ENCODE measurements around the gene LRP1B. TPM values are rescaled to one million over a fixed set of nuclear protein-coding genes. Genes with fewer than 3 reads are reported as not detected.

Gene LRP1B
- total RNA-seq, 1 experiment from 2014 or later, result 0.11 TPM

- DNase-seq (ENCODE audit: low read depth), result no peak
These were observed 610.9 kb downstream of the LRP1B start for GRCh38 chr2:141519906-141520305.

GRCh38 chr2:141517852-141518421, 612.9 kb downstream of the LRP1B start:
- no peak for DNase-seq (ENCODE audit: low read depth)

GRCh38 chr2:141517180-141517851, 613.5 kb downstream of the LRP1B start:
- DNase-seq (ENCODE audit: low read depth), result no peak

GRCh38 chr2:141515931-141516330, 614.9 kb downstream of the LRP1B start:
- DNase-seq (ENCODE audit: low read depth), result no peak

- no peak for DNase-seq (ENCODE audit: low read depth)
These were observed 617.0 kb downstream of the LRP1B start for GRCh38 chr2:141513853-141514252.

GRCh38 chr2:141508806-141509595, 621.8 kb downstream of the LRP1B start:
- DNase-seq (ENCODE audit: low read depth), result no peak

GRCh38 chr2:141508086-141508752, 622.6 kb downstream of the LRP1B start:
- no peak for DNase-seq (ENCODE audit: low read depth)

GRCh38 chr2:141506135-141506534, 624.7 kb downstream of the LRP1B start:
- DNase-seq (ENCODE audit: low read depth), result no peak

- no peak for DNase-seq (ENCODE audit: low read depth)
These were observed 629.1 kb downstream of the LRP1B start for GRCh38 chr2:141501752-141502151.

- DNase-seq (ENCODE audit: low read depth), result no peak
These were observed 631.7 kb downstream of the LRP1B start for GRCh38 chr2:141499123-141499522.

GRCh38 chr2:141498561-141498960, 632.3 kb downstream of the LRP1B start:
- peak; percentile 18 for DNase-seq (ENCODE audit: low read depth)

- DNase-seq (ENCODE audit: low read depth), result no peak
These were observed 633.5 kb downstream of the LRP1B start for GRCh38 chr2:141497272-141497671.

- DNase-seq (ENCODE audit: low read depth), result no peak
These were observed 634.0 kb downstream of the LRP1B start for GRCh38 chr2:141496810-141497209.

- DNase-seq (ENCODE audit: low read depth), result no peak
These were observed 636.9 kb downstream of the LRP1B start for GRCh38 chr2:141493936-141494335.

GRCh38 chr2:141492816-141493215, 638.0 kb downstream of the LRP1B start:
- no peak for DNase-seq (ENCODE audit: low read depth)

- DNase-seq (ENCODE audit: low read depth), result no peak
These were observed 639.9 kb downstream of the LRP1B start for GRCh38 chr2:141490886-141491285.

GRCh38 chr2:141482697-141483096, 648.1 kb downstream of the LRP1B start:
- DNase-seq (ENCODE audit: low read depth), result no peak

- DNase-seq (ENCODE audit: low read depth), result no peak
These were observed 655.0 kb downstream of the LRP1B start for GRCh38 chr2:141475801-141476200.

GRCh38 chr2:141468761-141469160, 662.1 kb downstream of the LRP1B start:
- no peak for DNase-seq (ENCODE audit: low read depth)

GRCh38 chr2:141467331-141467730, 663.5 kb downstream of the LRP1B start:
- DNase-seq (ENCODE audit: low read depth), result no peak

- no peak for DNase-seq (ENCODE audit: low read depth)
These were observed 665.8 kb downstream of the LRP1B start for GRCh38 chr2:141464995-141465394.

GRCh38 chr2:141458351-141458750, 672.5 kb downstream of the LRP1B start:
- DNase-seq (ENCODE audit: low read depth), result no peak

Data from LHCN-M2 (cell line).